ENCODE results near the gene UCKL1.
A peak's percentile ranks its signal among the peaks of the same experiment; 100 is the strongest.
"Not testable (repeated sequence)": the region's sequence is repeated elsewhere in the genome, so short reads cannot be mapped to it uniquely, and the experiment has no call there.

Gene UCKL1

GRCh38 chr20:63955827-63956663 lies at the start of gene UCKL1:
TSS of gene UCKL1 (minus strand) at chr20:63956416. CDS start at chr20:63956372, 44 bp downstream.
- peak; percentile 81 for DNase-seq (ENCODE audit: low read depth)

DNA sequence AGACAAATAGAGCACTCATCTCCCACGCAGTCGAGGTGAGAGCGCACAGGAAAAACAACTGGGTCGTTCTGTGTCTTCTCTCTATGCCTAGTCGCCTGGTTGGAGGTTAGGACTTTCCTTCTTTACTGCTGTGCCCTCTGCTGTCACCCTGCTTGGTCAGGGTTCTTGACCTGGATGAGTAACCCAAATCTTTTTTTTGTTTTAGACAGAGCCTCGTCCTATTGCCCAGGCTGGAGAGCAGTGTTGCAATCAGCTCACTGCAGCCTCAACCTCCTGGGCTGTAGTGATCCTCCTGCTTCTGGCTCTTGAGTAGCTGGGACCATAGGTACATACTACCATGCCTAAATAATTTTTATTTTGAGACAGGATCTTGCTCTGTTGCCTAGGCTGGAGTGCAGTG lies 49.2 kb upstream of the UCKL1 start:
- DNase-seq (ENCODE audit: low read depth), result no peak

- DNase-seq (ENCODE audit: low read depth), result no peak
Measured at GRCh38 chr20:64003960-64004725, 47.9 kb upstream of the UCKL1 start.

DNA sequence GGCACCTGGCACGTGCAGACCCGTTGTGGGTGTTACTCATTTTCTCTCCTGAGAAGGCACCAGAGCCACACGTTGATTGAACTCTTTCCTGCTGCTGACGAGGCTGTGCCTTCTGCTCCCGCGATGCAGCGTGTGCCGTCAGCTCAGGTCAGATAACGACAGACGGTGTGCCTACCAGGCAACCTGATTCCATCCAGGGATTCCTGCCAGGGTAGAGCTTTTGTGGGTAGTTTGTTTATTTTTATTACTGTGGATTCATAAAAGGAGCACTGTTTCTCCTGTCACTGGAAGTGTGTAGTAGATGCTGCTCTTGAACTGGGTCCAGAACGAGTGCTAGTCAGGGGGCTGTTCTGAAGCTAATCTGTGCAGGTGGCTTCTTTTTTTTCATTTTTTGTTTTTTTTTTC lies 45.4 kb upstream of the UCKL1 start:
- no peak for DNase-seq (ENCODE audit: low read depth)

- DNase-seq (ENCODE audit: low read depth), result no peak
Measured at GRCh38 chr20:64000906-64001305, 44.7 kb upstream of the UCKL1 start.

DNA sequence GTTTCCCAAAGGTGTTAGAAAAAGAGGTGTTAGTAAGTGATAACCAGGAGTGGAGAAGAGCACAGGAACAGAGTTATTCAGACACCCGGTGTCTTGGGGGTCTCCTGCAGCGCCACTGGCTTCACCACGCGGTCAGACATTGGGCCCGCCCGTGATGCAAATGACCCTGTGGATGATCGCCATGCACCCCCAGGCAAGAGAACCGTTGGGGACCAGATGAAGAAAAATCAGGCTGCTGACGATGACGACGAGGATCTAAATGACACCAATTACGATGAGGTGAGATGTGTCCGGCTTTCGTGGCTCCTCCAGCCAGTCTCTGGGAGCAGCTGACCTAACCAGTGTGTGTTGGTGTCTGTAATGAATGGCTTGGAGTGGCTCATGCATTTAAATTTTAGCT lies 26.7 kb upstream of the UCKL1 start:
- DNase-seq (ENCODE audit: low read depth), result no peak

- peak; percentile 93 for DNase-seq (ENCODE audit: low read depth)
Measured at GRCh38 chr20:63980806-63981728, 24.9 kb upstream of the UCKL1 start, which contains the start of gene PRPF6. TSS of gene PRPF6 (plus strand) at chr20:63981132. CDS start at chr20:63981246, 114 bp downstream.

DNA sequence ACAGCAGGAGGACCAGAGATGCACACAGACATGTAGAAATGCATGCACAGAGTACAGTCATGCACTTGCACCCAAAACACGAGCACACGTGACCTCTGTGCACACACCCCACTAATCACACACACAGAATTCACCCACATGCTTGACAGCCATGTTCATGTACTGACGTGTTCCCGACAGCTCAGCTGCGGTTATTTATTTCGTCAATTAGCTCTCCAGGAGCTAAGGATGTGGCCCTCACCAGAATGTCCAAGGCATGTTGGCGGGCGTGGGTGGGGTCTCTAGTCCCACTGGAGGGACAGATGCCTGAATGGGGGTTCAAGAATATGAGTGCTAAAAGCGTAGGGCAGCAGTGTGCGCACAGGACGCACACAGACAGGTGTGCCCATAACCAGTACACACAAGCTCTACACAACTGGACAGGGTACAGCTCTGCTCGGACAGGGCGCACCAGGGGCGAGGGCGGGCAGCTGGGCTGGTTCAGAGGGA lies 24.1 kb upstream of the UCKL1 start:
- no peak for DNase-seq (ENCODE audit: low read depth)

GRCh38 chr20:63979557-63980316 lies 23.5 kb upstream of the UCKL1 start, which contains the start of gene SAMD10:
TSS of gene SAMD10 (minus strand) at chr20:63979642. CDS start at chr20:63979467, 175 bp downstream.
- DNase-seq (ENCODE audit: low read depth), result peak; percentile 79

- no peak for DNase-seq (ENCODE audit: low read depth)
Measured at GRCh38 chr20:63979229-63979556, 23.0 kb upstream of the UCKL1 start.

DNA sequence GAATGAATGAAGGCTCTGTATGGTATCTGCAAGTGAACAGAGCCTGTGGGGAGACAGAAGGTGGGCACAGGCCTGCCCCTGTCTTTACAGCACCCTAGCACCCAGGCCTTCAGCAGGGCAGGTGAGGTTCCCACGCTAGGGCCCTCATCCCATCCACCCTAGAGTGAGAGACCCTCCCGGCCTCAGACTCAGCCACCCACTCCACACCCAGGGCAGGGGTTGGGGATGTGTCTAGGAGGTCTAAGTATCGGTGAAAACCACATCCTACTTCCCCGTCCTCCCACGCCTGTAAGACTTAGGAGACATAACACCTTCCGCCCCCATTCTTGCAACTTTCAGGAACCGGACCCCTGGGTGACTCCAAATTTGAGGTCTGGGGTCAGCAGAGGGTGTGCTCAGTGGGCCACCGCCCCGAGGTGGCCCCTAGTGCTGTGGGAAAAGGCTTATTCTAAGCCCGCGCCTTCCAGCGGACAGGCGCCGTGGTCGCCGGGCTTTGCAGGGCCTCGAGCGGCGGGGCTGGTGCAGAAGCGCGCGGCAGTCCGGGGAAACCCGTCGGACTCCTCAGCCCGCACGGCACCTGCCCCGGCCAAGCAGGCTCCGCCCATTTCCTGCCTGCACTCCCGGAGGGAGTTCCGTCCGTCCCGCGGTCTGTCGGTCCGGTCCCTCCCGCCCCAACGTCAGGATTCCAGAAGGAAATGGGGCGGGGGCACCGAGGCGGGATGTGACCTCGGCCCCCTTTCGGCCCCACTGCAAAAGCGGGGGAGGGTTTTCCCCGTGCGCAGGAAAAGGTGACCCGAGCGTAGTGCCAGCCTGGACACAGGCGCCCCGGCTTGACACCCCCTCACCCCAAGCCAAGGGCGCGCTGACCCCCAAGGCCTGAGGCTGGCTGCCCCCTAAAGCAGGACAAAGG lies 22.4 kb upstream of the UCKL1 start:
- peak; percentile 49 for DNase-seq (ENCODE audit: low read depth)

GRCh38 chr20:63977739-63978276 lies 21.6 kb upstream of the UCKL1 start:
- peak; percentile 57 for DNase-seq (ENCODE audit: low read depth)

DNA sequence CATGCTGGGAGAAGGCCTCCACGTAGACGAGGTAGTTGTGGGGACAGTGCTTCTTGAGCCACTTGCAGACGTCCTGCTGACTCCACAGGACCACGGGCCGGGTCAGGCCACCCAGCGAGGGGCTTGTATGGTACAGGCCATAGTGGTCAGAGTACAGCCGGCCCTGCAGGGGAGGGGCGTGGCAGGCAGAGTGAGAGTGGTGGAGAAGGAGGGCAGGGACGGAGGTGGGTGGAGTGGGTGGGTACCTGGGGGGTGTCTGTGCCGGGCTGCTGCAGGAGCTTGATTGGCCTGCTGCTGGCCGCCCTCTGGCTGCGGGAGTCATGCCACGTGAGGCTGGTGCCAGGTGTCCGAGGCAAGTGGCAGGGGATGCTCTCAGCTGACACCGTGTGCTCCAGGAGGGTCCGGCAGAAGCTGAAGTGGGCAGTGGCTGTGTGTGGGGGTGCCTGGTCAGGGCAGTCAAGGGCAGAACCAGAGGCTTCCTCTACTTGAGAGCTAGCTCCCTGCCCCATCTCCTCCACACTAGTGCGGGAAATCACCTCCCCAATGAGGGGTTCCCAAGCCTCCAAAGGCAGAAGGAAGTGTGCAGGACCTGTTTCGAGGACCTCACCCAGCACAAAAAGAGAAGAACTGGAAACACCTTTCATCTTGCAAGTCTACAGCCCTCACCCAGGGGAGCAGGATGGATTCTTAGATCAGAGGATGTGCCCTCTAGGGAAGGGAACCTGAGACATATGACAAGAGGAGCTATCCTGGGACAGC lies 20.9 kb upstream of the UCKL1 start:
- DNase-seq (ENCODE audit: low read depth), result no peak

DNA sequence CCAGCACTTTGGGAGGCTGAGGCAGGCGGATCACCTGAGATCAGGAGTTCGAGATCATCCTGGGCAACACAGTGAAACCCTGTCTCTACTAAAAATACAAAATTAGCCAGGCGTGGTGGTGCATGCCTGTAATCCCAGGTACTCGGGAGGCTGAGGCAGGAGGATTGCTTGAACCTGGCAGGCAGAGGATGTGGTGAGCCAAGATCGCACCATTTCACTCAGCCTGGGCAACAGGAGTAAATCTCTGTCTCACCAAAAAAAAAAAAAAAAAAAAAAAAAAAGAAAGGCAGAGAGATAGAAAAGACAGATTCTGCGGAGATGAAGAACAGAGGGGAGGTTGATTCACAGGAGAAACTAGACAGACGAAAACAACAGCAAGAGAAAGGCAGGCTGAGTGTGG lies 20.3 kb upstream of the UCKL1 start:
- DNase-seq (ENCODE audit: low read depth), result not testable (repeated sequence)

DNA sequence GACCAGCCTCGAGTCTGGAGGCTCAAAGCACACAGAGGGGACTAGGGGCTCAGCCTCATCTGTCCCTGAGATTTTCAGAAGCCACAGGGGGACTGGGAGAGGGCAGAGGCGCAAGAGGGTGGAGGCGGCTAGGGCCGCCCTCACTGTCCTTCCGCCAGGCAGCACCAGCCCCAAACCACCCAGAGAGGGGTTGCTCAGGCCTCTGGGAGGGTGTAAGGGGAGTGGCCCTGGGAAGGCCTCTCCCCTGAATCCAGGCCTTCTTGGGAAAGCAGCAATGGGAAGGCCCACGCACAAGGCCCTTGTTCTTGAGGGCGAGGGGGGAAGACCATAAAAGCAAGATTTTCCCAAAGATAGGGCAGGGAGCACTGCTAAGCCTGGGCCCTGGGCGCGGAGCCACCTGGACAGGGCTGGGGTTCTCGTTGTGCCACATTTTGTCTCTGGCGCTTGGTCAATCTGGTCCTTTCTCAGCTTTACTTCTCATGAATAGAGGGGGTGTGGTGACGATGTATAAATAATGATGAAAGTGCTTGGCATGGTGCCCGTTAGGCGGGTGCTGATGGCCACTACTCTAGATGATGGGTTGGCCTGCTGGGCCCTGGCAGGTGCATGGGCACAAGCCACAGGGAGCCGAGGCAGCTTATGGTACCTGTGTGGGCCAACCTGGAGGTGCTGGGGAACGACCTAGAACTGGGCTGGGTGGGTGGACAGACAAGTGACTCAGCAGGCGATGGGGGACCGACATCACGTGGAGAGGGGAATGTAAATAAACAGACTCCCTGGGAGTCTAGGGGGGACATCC lies 18.4 kb upstream of the UCKL1 start:
- DNase-seq (ENCODE audit: low read depth), result no peak

DNA sequence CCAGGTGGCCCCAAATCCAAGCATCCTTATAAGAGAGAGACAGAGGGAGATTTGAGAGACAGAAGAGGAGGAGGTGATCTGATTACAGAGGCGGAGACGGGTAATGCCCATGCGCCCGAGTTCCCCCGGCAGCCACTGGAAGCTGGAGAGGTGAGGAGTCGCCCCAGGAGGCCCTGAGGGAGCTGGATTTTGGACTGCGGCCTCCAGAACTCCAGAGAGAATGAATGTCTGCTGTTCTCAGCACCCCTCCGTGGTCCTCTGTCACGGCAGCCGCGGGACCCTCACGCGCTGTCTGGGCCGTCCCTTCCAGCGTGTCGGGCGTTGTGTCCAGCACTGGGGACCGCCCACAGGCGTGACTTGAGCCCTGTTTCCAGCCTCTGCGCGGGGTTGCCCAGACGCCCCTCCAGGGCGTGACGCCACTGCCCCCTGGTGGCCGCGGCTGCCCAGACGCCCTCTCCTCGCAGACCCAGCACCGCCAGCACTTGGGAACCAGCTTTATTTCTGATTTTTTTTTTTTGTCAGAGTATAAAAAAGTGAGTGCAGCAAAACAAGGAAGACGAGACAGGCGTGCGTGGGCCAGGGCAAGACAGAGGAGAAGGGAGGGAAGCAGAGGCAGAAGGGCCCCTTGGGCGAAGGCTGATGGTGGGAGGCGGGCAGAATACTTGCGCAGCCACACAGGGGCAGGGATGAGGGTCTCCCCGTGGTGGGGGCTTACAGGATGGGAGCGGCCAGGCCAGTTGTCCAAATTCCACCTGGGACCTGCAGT lies 17.6 kb upstream of the UCKL1 start:
- DNase-seq (ENCODE audit: low read depth), result peak; percentile 71

GRCh38 chr20:63973160-63973479 lies 16.9 kb upstream of the UCKL1 start:
- no peak for DNase-seq (ENCODE audit: low read depth)

Measured in activated T-cell treated with anti-CD3 and anti-CD28 coated beads for 24 hours (primary cell).